Measurements from ENCODE around the gene INPP1. TPM values are rescaled to one million over a fixed set of nuclear protein-coding genes. Genes with fewer than 3 reads are reported as not detected.
"Not testable (repeated sequence)": the region's sequence is repeated elsewhere in the genome, so short reads cannot be mapped to it uniquely, and the experiment has no call there.

Gene INPP1
- total RNA-seq, 1 donor from 2014 or later = 11.7 TPM

- H3K9me3 Mint-ChIP-seq (ENCODE audit: unreplicated experiment) = no peaks in the 10 kb centered on the region
- no peak for DNase-seq (ENCODE audit: low spot score)
- no peak overlapping the region for H3K4me3 Mint-ChIP-seq (ENCODE audit: unreplicated experiment)
- H3K4me1 Mint-ChIP-seq (ENCODE audit: unreplicated experiment) = peaks cover 5% of the 10 kb centered on the region
- H3K27me3 Mint-ChIP-seq (ENCODE audit: unreplicated experiment) = peaks cover under 1% of the 10 kb centered on the region
- H3K27ac Mint-ChIP-seq (ENCODE audit: unreplicated experiment) = no peak overlapping the region
- TF ChIP-seq, protein P1, sequence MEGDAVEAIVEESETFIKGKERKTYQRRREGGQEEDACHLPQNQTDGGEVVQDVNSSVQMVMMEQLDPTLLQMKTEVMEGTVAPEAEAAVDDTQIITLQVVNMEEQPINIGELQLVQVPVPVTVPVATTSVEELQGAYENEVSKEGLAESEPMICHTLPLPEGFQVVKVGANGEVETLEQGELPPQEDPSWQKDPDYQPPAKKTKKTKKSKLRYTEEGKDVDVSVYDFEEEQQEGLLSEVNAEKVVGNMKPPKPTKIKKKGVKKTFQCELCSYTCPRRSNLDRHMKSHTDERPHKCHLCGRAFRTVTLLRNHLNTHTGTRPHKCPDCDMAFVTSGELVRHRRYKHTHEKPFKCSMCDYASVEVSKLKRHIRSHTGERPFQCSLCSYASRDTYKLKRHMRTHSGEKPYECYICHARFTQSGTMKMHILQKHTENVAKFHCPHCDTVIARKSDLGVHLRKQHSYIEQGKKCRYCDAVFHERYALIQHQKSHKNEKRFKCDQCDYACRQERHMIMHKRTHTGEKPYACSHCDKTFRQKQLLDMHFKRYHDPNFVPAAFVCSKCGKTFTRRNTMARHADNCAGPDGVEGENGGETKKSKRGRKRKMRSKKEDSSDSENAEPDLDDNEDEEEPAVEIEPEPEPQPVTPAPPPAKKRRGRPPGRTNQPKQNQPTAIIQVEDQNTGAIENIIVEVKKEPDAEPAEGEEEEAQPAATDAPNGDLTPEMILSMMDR (IDR thresholded peaks at IDR 0.05; ENCODE audit: unreplicated experiment) = no peak
- H3K36me3 Mint-ChIP-seq (ENCODE audit: low read depth, unreplicated experiment) = no peaks in the 10 kb centered on the region
Measured at GRCh38 chr2:190357600-190357999, 14.2 kb downstream of the INPP1 start.

- DNase-seq (ENCODE audit: low spot score); H3K4me1 Mint-ChIP-seq (ENCODE audit: unreplicated experiment); H3K4me3 Mint-ChIP-seq (ENCODE audit: unreplicated experiment); H3K27ac Mint-ChIP-seq (ENCODE audit: unreplicated experiment); H3K27me3 Mint-ChIP-seq (ENCODE audit: unreplicated experiment); H3K36me3 Mint-ChIP-seq (ENCODE audit: low read depth, unreplicated experiment); H3K9me3 Mint-ChIP-seq (ENCODE audit: unreplicated experiment): not testable (repeated sequence)
Measured at GRCh38 chr2:190358655-190359448, 15.5 kb downstream of the INPP1 start.

- H3K27ac Mint-ChIP-seq (ENCODE audit: unreplicated experiment) = no peak overlapping the region
- H3K9me3 Mint-ChIP-seq (ENCODE audit: unreplicated experiment) = no peaks in the 10 kb centered on the region
- H3K27me3 Mint-ChIP-seq (ENCODE audit: unreplicated experiment) = no peaks in the 10 kb centered on the region
- H3K4me1 Mint-ChIP-seq (ENCODE audit: unreplicated experiment) = no peaks in the 10 kb centered on the region
- TF ChIP-seq, protein P1 (IDR thresholded peaks at IDR 0.05; ENCODE audit: unreplicated experiment) = no peak
- peaks cover 3% of the 10 kb centered on the region for H3K36me3 Mint-ChIP-seq (ENCODE audit: low read depth, unreplicated experiment)
- H3K4me3 Mint-ChIP-seq (ENCODE audit: unreplicated experiment) = no peak overlapping the region
- no peak for DNase-seq (ENCODE audit: low spot score)
Measured at GRCh38 chr2:190360561-190360960, 17.2 kb downstream of the INPP1 start.

GRCh38 chr2:190360965-190361364, 17.6 kb downstream of the INPP1 start:
- H3K4me1 Mint-ChIP-seq (ENCODE audit: unreplicated experiment) = no peaks in the 10 kb centered on the region
- TF ChIP-seq, protein P1 (IDR thresholded peaks at IDR 0.05; ENCODE audit: unreplicated experiment) = no peak
- no peak overlapping the region for H3K27ac Mint-ChIP-seq (ENCODE audit: unreplicated experiment)
- no peaks in the 10 kb centered on the region for H3K9me3 Mint-ChIP-seq (ENCODE audit: unreplicated experiment)
- DNase-seq (ENCODE audit: low spot score) = no peak
- H3K27me3 Mint-ChIP-seq (ENCODE audit: unreplicated experiment) = no peaks in the 10 kb centered on the region
- peaks cover 3% of the 10 kb centered on the region for H3K36me3 Mint-ChIP-seq (ENCODE audit: low read depth, unreplicated experiment)
- no peak overlapping the region for H3K4me3 Mint-ChIP-seq (ENCODE audit: unreplicated experiment)

- no peaks in the 10 kb centered on the region for H3K9me3 Mint-ChIP-seq (ENCODE audit: unreplicated experiment)
- no peaks in the 10 kb centered on the region for H3K4me1 Mint-ChIP-seq (ENCODE audit: unreplicated experiment)
- H3K27me3 Mint-ChIP-seq (ENCODE audit: unreplicated experiment) = no peaks in the 10 kb centered on the region
- TF ChIP-seq, protein P1 (IDR thresholded peaks at IDR 0.05; ENCODE audit: unreplicated experiment) = no peak
- no peak for DNase-seq (ENCODE audit: low spot score)
- H3K27ac Mint-ChIP-seq (ENCODE audit: unreplicated experiment) = no peak overlapping the region
- no peak overlapping the region for H3K4me3 Mint-ChIP-seq (ENCODE audit: unreplicated experiment)
- peaks cover 3% of the 10 kb centered on the region for H3K36me3 Mint-ChIP-seq (ENCODE audit: low read depth, unreplicated experiment)
Measured at GRCh38 chr2:190361572-190361971, 18.2 kb downstream of the INPP1 start.

Measured in endothelial cell (in vitro differentiated cells).